Activated CD4-positive, alpha-beta T cell treated with anti-CD3 and anti-CD28 coated beads for 4 hours (primary cell): ENCODE data around the gene SPEF1.

ENCODE experiments used
- DNase-seq, 2 donors: peaks; one replicate each; pipeline ENCODE4 v3.0.0-alpha.2; 2020

SPEF1 gene

DNA sequence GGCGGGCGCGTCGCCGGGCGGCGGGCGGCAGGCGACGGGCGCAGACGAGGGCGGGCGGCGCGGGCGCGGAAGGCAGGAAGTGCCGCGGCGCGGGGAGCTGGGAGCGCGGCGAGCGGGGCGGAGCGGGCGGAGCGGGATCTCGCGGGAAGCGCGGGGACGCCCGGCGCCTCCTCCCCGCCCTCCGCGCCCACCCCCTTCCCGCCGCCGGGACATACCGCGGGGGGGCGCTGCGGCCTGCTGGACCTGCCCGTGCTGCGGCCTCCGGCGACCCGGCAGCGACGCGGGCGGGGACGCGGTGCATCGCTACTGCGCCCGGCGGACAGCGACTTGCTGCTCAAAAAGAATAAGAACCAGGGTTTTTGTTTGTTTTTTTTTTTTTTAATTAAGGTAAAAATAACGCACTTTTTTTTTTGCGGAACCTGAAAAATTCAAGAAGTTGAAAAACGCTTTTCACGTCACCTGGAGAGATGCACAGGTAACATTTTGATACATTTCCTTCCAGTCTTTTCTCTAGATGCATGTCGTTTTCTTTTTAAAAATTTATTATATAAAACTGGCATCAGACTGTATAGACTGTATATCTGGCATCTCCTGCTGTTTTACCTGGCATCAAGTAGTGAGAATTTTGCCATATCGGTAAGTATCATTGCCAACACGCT lies 5.5 kb upstream of the SPEF1 start, which contains the start of gene CENPB:
TSS of gene CENPB (minus strand) at position 76 of the 659 bp plus-strand sequence. CDS start 257 bp downstream, outside the sequence.
- DNase-seq, result peak; percentile 87 to 89

DNA sequence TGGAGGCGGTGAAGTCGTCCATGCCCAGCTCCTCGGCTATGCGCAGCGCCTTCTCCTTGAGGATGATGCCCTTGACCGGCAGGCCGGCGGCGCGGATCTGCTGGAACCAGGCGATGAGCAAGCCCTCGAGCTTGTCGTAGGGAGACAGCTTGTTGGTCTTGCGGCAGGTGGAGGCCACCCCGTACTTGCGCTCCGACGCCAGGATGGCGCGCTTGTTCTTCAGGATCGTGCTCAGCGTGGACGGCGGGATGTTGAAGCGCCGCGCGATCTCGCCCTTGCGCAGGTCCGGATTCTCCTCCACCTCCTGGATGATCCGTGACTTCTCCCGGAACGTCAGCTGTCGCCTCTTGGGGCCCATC lies 4.9 kb upstream of the SPEF1 start:
- peak in 1 of 2 donors; percentile 40 for DNase-seq

DNA sequence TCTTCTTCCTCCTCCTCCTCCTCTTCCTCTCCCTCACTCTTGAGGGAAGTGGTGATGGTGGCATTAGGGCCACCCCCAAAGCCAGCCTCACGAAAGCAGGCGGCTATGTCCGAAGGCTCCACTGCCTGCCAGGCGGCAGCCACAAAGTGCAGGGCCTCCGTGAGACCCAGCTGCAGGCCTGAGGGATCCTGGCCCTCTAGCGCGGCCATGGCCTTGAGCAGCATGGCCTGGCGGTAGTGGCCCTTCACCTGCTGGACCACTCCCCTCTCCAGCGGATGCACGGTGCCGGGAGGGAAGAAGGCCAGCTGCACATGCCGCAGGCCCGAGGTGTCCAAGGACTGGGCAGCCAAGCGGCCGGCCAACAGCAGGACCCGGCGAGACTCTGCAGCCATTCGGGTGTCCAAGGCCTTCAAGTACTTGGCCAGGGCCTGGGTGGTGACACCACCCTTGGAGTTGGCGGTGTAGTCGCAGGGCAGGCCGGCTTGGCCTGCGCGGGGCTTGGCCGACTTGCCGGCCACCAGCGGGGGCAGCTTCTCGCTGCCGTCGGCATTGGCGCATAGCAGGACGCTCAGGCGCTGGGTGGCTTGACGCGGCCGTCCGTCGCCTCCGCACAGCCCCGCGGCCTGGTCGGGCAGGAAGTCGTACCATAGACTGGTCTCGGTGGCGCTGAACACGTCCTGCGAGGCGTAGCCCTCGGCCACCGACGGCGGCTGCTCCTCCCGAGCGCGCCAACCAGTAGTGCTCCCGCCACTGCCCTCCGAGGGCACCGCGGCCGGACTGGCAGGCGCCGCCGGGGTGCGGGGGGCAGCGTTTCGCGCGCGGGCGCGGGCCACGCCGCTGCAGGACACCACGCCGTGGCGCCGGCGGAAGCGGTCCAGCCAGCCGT lies 4.2 kb upstream of the SPEF1 start:
- no peak for DNase-seq

DNA sequence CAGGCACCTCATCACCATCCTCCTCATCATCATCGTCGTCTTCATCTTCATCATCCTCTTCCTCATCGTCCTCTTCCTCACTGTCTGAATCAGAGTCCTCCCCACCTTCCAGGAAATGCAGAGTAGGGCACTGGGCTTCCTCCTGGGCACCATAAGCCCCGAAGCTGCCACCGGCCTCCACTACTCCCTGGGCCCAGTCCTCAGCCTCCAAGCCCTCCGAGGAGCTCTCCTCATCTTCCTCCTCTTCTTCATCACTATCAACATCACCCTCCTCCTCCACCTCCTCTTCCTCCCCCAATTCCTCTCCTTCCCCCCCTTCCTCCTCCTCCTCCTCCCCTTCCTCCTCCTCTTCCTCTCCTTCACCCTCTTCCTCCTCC lies 3.6 kb upstream of the SPEF1 start:
- no peak for DNase-seq

DNA sequence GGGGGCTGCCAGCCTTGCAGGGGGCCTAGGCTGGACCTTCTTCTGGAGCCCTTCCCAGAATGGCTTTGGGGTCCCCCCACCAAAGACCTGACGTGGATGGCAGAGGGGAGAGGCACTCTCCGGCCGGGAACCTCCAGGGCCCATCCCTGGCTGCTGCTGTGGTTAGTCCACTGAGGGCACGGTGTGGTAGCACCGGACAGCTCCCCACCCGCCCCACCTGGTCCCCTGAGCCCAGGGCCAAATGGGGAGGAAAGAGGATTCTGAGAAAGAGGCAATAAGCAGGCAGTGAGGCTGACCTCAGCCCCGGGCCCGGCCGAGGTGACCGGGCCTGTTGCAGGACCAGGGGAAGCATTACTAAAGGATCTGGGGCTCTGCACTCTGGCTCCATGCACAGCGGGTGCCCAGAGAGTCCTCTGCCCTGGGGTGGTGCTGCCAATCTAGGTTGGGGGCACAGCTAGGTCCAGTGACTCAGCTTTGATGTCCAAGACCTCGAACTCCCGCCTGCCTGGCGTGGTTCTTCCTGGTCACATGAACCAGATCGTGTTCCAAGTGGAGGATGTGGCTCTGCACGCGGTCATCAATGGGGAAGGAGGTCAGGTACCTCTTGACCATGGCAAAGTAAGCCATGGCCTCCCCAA lies 3.1 kb upstream of the SPEF1 start:
- no peak for DNase-seq

GRCh38 chr20:3783511-3784195 lies 2.4 kb upstream of the SPEF1 start:
- no peak for DNase-seq

- no peak for DNase-seq
Measured at GRCh38 chr20:3783068-3783489, 1.8 kb upstream of the SPEF1 start.

DNA sequence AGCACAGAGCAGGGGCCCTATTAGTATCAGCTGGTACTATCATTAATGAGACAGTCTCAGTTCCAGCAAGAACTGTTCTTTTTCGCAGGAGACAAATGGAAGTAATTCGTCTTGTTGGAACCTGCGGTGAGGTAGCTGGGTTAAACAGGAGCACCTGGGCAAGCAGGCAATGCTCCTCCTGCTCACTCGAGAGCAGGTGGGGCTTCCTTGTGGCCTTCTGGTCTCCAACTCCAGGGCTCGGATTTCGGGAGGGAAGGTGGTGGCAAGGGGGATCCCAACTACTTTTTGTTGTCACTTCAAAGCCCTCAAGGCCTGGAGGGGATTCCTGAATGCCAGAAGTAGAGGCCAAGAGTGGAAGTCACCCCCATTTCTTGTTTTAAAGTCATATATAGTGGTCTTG lies 1.3 kb upstream of the SPEF1 start:
- DNase-seq, result no peak

DNA sequence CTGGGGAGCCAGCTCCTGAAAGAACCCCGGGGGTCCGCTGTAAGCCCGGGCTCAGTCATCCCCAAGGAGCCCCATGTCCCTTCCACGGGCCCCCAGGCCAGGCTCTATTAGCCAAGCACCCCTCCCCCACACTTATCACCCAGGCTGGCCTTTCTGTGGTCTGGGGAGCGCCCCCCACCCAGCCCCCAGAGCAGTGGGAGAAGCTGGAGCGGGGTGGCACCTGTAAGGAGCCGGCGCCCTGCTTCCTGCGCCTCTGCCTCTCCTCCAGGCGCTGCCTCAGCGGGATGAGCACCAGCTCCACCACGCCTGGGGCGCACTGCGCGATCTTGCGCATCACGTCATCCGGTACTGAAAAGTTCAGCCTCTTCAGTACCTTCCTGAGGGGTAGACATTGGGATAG lies 2.3 kb downstream of the SPEF1 start:
- no peak for DNase-seq

DNA sequence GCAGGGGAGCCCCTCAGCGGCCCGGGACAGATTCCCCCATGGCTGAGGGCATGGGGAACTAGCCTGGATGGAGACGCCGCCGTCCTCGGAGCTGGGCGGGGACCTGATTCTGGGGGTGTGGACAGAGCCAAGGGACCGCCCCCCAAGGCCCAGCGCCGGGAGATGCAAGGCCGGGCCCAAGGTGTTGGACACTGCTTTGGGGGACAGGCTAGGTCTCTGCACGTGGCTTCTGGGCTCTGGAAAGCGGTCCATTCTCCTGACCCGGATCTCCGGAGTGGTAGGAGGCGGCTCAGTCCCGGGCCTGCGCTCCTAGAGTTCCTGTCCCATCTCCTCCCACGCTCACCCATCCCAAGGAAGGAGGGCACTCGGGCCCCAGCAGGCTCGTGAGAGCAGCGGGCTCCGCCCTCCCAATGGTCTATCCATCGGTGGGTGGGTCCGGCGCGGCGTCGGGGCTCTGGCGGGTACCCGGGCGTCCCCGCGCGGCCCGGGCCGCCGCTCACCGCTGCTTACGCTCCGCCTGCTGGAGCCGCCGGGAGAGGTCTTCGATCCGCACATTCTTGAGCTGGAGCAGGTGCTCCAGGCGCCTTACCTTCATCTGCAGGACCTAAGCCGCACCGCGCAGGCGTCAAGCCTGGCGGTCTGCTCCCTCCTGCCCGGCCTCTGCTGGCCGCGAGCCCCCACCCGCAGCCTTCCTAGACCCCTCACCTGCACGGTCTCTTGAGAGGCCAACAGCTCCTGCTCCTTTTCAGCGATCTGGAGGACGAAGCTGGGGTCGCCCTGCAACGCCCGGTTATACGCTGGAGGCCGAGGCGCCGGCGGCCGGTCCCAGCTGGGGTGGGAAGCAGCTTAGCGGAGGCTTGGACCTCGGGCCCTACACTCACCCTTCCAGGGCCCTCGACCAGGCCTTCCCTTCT lies 3.3 kb downstream of the SPEF1 start:
- DNase-seq, result peak in 1 of 2 donors; percentile 41

DNA sequence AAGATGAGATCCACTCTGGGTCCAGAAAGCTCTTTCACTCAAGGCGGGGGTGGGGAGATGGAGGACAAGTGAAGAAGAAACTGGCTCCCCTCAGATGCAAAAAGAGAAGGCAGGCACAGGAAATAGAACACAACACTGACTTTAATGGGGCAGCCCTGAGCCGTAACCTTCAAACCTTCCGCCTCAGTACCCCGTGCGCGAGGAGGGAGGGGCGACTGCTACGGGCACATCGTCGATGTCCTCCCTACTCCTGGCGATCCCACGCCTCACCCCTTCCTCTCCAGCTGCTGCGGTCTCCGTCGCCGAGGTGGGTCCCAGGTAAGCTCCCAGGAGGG lies 3.9 kb downstream of the SPEF1 start:
- no peak for DNase-seq

DNA sequence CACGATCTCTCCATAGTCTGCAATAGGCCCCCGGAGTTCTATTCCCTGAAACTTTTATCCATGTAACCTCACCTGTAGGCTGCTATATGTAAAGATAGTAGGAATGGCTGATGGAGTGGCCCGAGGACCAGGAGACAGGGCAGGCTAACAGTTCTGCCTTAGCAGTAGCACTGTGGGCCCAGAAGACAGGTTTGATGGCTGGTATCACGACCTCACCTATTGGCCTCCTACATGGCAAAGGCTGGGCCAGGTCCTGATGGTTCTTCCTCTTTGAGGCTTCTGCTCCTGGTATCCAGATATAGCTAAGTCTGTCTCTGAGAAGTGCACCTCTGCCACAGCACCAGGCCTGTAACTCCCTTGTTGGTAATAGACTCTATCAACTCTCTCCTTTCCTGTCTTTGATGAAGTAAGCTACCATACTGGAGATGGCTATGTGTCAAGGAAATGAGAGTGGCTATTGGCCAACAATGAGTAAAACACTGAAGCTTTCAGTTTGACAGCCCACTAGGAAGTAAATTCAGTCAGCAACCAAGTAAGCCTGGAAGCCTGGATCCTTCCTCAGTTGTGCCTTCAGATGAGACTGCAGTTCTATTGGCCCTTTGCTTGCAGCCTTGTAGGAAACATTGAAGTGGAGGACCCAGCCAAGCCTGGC lies 5.7 kb downstream of the SPEF1 start:
- no peak for DNase-seq

DNA sequence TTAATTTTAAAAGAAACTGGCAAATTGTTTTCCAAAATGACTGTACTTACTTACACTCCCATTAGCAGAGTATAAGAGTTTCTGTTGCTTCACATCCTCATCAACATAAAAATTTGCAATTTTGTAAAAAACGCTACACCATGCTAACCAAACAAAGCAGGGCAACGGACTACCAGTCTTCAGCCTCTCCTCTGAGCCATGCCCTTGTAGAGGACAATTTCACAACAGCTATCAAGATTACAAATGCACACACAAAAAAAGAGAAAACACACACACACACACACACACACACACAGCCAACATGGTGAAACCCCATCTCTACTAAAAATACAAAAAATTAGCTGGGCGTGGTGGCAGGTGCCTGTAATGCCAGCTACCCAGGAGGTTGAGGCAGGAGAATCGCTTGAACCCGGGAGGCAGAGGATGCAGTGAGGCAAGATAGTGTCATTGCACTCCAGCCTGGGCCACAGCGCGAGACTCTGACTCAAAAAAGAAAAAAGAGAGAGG lies 9.6 kb downstream of the SPEF1 start:
- no peak for DNase-seq

GRCh38 chr20:3768342-3769130 lies 12.7 kb downstream of the SPEF1 start:
- DNase-seq, result peak; percentile 78 to 82

DNA sequence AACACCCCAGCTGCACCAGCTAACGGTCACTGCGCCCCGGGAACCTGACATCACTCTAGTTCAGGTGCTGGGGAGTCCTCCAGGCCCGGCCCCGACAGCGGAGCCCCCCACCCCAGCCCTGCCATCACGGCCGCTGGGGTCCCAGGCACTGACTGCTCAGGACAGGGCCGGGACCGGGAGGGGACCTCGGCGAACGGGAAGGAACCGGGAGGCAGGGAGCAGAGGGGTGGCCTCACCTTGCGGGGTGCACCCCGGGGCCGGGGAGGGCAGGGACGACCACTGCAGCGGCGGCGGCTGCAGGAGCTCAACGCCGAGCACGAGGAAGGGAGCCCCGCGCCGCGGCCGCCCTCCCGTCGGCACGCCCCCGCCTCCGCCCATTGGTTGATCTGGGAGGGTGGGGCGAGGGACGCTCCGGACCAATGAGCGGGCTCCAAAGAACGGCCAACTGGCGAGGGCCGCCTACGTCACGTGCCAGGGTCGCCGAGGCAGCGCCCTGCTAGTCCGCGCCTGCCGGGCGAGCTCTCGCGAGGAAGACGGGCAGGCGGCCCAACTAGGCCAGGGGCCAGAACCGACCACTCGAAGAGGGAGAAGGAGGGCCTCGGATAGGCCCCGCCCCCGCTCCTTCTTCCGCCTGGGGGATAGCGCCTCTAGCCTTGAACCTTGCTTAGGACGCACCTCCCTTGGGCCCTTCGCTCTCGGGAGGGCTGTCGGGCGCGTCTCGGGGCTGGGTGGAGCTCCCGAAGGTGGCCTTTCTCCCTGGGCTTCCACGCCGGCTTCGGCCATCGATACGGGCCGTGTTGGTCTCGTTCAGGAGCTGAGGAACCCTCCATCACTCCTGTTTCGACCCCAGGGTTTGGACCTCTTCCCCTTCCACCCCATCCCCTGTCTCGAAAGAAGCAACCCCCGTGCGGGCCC lies 13.6 kb downstream of the SPEF1 start, which contains the start of gene ADISSP:
TSS of gene ADISSP (minus strand) at position 327 of the 915 bp plus-strand sequence. CDS start 7,653 bp downstream, outside the sequence.
- peak; percentile 95 to 96 for DNase-seq

- DNase-seq, result no peak
Measured at GRCh38 chr20:3767110-3767426, 14.2 kb downstream of the SPEF1 start.

GRCh38 chr20:3766422-3767109 lies 14.7 kb downstream of the SPEF1 start:
- no peak for DNase-seq

- no peak for DNase-seq
Measured at GRCh38 chr20:3765171-3765882, 15.9 kb downstream of the SPEF1 start.
